Ascending aorta (tissue), 2 donors: ENCODE measurements around the gene UGT1A7. TPM values are rescaled to one million over a fixed set of nuclear protein-coding genes. Genes with fewer than 3 reads are reported as not detected.

Experiments
- DNase-seq, 2 donors: peaks; one replicate each; pipeline ENCODE4 v3.0.0-alpha.2; 2019; ENCODE audit warnings: low spot score in 2 of 2
- H3K27ac ChIP-seq, 2 donors: fragments of 200-600 bp; sonication (generic); one replicate each; pipeline ENCODE4 v1.5.1; 2016 to 2017; ENCODE audit warnings: mild to moderate bottlenecking in 1 of 2
- H3K27me3 ChIP-seq: fragments of 200-600 bp; sonication (generic); one replicate; pipeline ENCODE4 v1.5.1; 2017
- H3K36me3 ChIP-seq, 2 donors: fragments of 200-600 bp; sonication (generic); one replicate each; pipeline ENCODE4 v1.5.1; 2016
- H3K4me1 ChIP-seq, 2 donors: fragments of 200-600 bp; sonication (generic); one replicate each; pipeline ENCODE4 v1.5.1; 2016 to 2017; ENCODE audit warnings: mild to moderate bottlenecking in 1 of 2
- H3K4me3 ChIP-seq, 2 donors: fragments of 200-600 bp; sonication (generic); one replicate each; pipeline ENCODE4 v1.5.1; 2016 to 2017; ENCODE audit warnings: mild to moderate bottlenecking in 1 of 2
- H3K9me3 ChIP-seq, 2 donors: fragments of 200-600 bp; sonication (generic); one replicate each; pipeline ENCODE4 v1.5.1; 2016
- intact Hi-C: fragments of 100-400 bp; cut with DNase I; formaldehyde crosslinking; loops from one replicate; pipeline ENCODE4 v1.15.1; 2023
- total RNA-seq: library from RNA; depleted of rRNA; stranded (reverse); fragments of >200 nt; gene quantifications from one replicate; pipeline ENCODE4 v1.1.0, GENCODE V29; 2016
- TF ChIP-seq, protein P1 (sequence below), 3 experiments: fragments of 200-600 bp in 2 of 3; fragments of 450-650 bp in 1 of 3; sonication (generic) in 2 of 3; IDR thresholded peaks; one replicate each; pipeline ENCODE4 v1.5.1; 2016 to 2019; ENCODE audit warnings: antibody characterized with exemption in 3 of 3, mild to moderate bottlenecking in 1 of 3, moderate library complexity in 1 of 3

Gene UGT1A7
- total RNA-seq, 1 donor from 2014 or later = not detected

- H3K27ac ChIP-seq = no peak overlapping the region
- no peaks in the 10 kb centered on the region for H3K9me3 ChIP-seq
- H3K4me1 ChIP-seq = no peaks in the 10 kb centered on the region
- intact Hi-C loops = no loop called here
- no peaks in the 10 kb centered on the region for H3K36me3 ChIP-seq
- DNase-seq = no peak
- no peaks in the 10 kb centered on the region for H3K27me3 ChIP-seq
- TF ChIP-seq, protein P1, sequence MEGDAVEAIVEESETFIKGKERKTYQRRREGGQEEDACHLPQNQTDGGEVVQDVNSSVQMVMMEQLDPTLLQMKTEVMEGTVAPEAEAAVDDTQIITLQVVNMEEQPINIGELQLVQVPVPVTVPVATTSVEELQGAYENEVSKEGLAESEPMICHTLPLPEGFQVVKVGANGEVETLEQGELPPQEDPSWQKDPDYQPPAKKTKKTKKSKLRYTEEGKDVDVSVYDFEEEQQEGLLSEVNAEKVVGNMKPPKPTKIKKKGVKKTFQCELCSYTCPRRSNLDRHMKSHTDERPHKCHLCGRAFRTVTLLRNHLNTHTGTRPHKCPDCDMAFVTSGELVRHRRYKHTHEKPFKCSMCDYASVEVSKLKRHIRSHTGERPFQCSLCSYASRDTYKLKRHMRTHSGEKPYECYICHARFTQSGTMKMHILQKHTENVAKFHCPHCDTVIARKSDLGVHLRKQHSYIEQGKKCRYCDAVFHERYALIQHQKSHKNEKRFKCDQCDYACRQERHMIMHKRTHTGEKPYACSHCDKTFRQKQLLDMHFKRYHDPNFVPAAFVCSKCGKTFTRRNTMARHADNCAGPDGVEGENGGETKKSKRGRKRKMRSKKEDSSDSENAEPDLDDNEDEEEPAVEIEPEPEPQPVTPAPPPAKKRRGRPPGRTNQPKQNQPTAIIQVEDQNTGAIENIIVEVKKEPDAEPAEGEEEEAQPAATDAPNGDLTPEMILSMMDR (IDR thresholded peaks at IDR 0.05) = no peak
- no peak overlapping the region for H3K4me3 ChIP-seq
Measured at GRCh38 chr2:233792720-233793119, 111.0 kb downstream of the UGT1A7 start.

GRCh38 chr2:233793465-233794127 is 111.9 kb downstream of the UGT1A7 start:
- H3K4me3 ChIP-seq = no peak overlapping the region
- no peak overlapping the region for H3K27ac ChIP-seq
- H3K9me3 ChIP-seq = no peaks in the 10 kb centered on the region
- H3K4me1 ChIP-seq = no peaks in the 10 kb centered on the region
- TF ChIP-seq, protein P1 (IDR thresholded peaks at IDR 0.05) = no peak
- intact Hi-C loops = no loop called here
- no peaks in the 10 kb centered on the region for H3K27me3 ChIP-seq
- no peaks in the 10 kb centered on the region for H3K36me3 ChIP-seq
- DNase-seq = no peak

DNA sequence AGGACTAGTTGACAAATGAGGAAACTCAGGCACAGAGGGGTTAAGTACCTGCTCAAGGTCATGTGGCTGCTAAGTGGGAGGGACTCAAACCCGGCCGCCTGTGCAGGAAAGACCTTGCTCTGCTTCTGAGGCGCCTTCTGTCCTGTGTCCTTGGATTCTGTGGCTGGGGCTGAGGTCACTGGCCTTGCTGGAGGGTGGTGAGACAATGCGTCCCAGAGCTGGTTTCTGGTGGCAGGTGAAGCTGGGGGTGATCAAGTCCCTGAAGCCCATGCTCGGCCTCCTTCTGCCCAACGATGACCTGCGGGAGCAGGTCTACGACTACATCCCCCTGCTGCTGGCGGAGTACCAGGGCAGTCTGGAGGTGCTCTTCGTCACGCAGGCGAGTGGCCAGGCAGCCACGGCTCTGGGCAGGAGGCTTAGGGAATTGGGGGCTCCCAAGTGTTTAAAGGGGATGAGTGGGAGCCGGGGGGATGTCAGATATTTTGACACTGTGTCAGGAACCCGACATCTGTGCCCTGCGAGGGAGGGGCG is 112.5 kb downstream of the UGT1A7 start:
- H3K4me1 ChIP-seq = no peaks in the 10 kb centered on the region
- intact Hi-C loops = no loop called here
- H3K9me3 ChIP-seq = no peaks in the 10 kb centered on the region
- no peaks in the 10 kb centered on the region for H3K36me3 ChIP-seq
- TF ChIP-seq, protein P1 (IDR thresholded peaks at IDR 0.05) = no peak
- no peak for DNase-seq
- no peak overlapping the region for H3K4me3 ChIP-seq
- no peak overlapping the region for H3K27ac ChIP-seq
- H3K27me3 ChIP-seq = no peaks in the 10 kb centered on the region

- intact Hi-C loops = no loop called here
Measured at GRCh38 chr2:233795735-233796171, 114.1 kb downstream of the UGT1A7 start.

DNA sequence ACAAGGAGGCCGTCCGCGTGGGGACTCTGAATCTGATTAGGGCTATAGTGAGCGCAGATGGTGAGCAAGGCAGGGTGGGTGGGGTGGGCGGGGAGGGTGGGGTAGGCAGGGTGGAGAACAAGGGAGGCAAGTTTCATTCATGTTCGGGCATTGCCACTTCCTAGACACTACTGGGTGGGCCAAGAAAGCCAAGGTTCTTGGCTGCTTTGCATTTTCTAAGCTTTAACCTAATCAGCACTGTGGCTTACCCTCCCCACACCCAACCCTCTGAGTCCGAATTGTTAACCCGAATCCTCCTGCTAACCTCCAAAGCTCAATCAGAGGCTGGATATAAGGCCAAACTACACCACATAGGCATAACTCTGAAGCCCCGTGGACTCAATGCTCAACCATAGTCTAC is 114.6 kb downstream of the UGT1A7 start:
- no peak overlapping the region for H3K4me3 ChIP-seq
- H3K27ac ChIP-seq = no peak overlapping the region
- intact Hi-C loops = no loop called here
- no peaks in the 10 kb centered on the region for H3K4me1 ChIP-seq
- no peaks in the 10 kb centered on the region for H3K36me3 ChIP-seq
- no peaks in the 10 kb centered on the region for H3K27me3 ChIP-seq
- TF ChIP-seq, protein P1 (IDR thresholded peaks at IDR 0.05) = no peak
- H3K9me3 ChIP-seq = no peaks in the 10 kb centered on the region
- no peak for DNase-seq

More at GRCh38 chr2:233795735-233796171, 114.1 kb downstream of the UGT1A7 start:
- TF ChIP-seq, protein P1 (IDR thresholded peaks at IDR 0.05) = no peak
- Histone ChIP-seq H3K4me1 (no peaks in the 10 kb centered on the region), H3K9me3 (no peaks in the 10 kb centered on the region), H3K27ac (no peak overlapping the region), H3K27me3 (no peaks in the 10 kb centered on the region), H3K4me3 (no peak overlapping the region), H3K36me3 (no peaks in the 10 kb centered on the region)
- DNase-seq = peak in 1 of 2 donors; percentile 60
